Kidney capillary endothelial cell (primary cell): ENCODE results near the gene CMPK1.
"Not testable (repeated sequence)": the region's sequence is repeated elsewhere in the genome, so short reads cannot be mapped to it uniquely, and the experiment has no call there.

ENCODE experiments used
- DNase-seq: peaks from one replicate; pipeline ENCODE4 v3.0.0-alpha.2; 2018; ENCODE audit warnings: low spot score

Gene CMPK1, protein sequence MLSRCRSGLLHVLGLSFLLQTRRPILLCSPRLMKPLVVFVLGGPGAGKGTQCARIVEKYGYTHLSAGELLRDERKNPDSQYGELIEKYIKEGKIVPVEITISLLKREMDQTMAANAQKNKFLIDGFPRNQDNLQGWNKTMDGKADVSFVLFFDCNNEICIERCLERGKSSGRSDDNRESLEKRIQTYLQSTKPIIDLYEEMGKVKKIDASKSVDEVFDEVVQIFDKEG

DNA sequence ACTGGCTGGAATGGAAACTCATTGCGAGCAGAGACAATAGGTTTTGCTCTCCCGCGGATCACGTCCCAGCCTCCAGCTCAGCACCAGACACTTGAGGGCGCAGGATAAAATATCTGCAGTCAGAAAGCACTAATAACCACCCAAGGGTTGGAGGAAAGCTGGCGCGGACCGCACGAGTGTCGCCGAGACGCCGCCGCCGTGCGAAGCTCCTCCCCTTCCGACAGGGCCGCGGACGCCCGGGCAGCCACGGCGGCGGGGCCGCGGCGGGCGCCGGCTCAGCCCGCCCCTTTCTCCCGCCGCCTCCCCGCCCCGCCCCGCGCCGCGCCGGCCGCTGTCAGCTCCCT lies at the start of gene CMPK1:
TSS of gene CMPK1 (plus strand) at position 213 of the 344 bp plus-strand sequence. CDS start 156 bp downstream, outside the sequence.
- peak; percentile 86 for DNase-seq

- not testable (repeated sequence) for DNase-seq
Measured at GRCh38 chr1:47288116-47288515, 45.5 kb upstream of the CMPK1 start.

GRCh38 chr1:47294863-47295262 lies 38.7 kb upstream of the CMPK1 start:
- DNase-seq, result not testable (repeated sequence)

GRCh38 chr1:47295579-47295978 lies 38.0 kb upstream of the CMPK1 start:
- DNase-seq, result no peak

GRCh38 chr1:47298025-47298699 lies 35.4 kb upstream of the CMPK1 start:
- DNase-seq, result no peak

GRCh38 chr1:47302472-47302871 lies 31.1 kb upstream of the CMPK1 start:
- DNase-seq, result no peak

DNA sequence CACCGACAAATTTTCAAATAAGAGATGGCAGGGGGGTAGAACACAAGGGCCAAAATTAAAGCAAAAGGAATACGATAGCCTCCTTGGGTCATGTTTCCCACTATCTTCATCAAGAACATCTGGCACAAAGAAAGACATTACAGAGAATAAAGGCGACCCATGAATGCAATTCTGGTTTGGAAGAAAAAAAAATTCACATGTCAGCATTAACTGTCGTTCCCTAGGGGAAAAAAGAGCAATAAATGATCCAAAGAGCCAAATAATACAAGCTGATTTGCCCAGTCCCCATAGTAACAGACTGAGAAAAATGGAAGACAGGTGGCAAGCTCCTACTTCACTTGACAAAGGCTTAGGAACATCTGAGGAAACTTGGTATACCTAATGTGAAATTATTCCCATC lies 24.2 kb upstream of the CMPK1 start:
- no peak for DNase-seq

GRCh38 chr1:47313915-47314664 lies 19.5 kb upstream of the CMPK1 start, which contains the start of gene STIL:
Gene STIL, minus strand, starts transcription at chr1:47314147. Its CDS starts 3,828 bp downstream, at chr1:47310319.
- peak; percentile 99 for DNase-seq

DNA sequence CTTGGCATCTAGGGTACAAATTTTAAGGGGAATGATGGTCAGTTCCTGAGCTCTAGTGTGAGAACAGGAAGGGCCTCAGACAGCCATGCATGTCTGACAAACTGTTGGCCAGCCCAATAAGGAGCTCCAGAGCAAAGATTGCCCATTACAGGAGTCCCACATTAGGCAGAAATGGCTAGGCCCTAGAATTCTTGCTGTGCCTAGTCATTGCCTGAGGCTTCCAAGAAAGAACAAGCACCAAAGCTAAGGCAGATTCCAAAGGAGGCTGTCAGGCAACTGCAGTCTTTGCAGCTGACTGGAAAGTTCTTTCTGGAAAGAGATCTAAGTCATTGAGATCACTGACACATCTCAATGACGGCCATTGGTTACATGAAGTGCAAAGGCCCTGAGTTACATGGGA lies 15.7 kb upstream of the CMPK1 start:
- no peak for DNase-seq

DNA sequence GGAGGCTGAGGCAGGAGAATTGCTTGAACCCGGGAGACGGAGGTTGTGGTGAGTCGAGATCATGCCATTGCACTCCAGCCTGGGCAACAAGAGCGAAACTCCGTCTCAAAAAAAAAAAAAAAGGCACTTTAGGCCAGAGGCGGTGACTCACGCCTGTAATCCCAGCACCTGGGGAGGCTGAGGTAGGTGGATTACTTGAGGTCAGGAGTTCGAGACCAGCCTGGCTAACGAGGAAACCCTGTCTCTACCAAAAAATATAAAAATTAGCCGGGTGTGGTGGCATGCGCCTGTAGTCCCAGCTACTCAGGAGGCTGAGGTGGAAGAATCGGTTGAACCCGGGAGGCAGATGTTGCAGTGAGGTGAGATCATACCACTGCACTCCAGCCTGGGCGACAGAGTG lies 13.6 kb upstream of the CMPK1 start:
- not testable (repeated sequence) for DNase-seq

GRCh38 chr1:47323599-47324031 lies 10.0 kb upstream of the CMPK1 start:
- DNase-seq, result no peak

DNA sequence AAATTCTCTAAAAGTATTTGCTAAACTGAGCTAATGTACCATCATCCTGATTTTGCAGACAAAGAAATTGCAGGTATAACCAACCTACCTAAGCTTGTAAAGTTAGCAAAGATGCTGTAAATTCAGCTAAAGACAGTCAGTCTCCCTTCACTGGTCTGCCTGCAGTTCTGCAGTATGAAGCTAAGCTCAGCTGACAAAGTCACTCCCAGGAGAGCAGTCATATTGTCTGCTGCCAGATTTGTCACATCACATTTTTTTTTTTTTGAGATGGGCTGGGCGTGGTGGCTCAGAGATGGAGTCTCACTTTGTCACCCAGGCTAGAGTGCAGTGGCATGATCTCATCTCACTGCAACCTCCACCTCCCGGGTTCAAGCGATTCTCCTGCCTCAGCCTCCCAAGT lies 8.9 kb upstream of the CMPK1 start:
- no peak for DNase-seq

DNA sequence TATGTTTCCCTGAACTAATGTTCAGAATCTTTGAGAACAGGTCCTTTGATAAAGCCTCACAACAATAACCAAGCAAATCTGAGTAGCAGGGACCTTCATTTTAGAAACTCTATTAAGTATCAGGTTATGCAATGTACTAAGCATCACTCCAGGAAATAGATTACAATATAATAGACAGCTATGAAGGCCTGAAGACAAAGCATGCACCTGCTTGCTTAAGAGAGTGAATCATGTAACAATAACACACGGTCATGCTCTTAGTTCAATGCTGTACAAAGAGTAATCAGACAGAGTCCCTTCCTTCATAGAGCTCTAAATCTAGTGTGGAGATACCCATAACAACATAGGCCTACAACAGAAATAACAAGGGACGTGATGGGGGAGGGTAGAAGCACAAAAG lies 8.1 kb upstream of the CMPK1 start:
- DNase-seq, result no peak

- DNase-seq, result no peak
Measured at GRCh38 chr1:47326271-47326670, 7.3 kb upstream of the CMPK1 start.

DNA sequence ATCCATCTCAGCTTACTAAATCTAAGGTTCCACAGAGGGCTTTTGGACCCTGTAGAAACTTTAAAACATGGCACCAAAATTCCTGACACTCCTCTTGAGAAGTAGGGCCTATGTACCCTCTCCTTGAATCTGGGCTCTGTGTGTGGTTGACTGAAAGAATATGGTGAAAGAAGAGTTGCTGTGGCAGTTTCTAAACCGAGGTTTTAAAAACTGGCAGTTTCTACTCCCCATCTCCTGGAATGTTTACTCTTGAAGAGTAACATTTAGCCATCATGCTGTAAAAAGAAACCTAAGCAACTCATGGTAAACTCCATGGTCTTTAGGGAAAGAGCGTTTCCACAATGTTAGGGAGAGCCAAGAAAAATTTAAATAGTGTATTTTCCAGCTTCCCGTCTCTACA lies 4.6 kb upstream of the CMPK1 start:
- no peak for DNase-seq

GRCh38 chr1:47330212-47330611 lies 3.4 kb upstream of the CMPK1 start:
- no peak for DNase-seq

- no peak for DNase-seq
Measured at GRCh38 chr1:47331875-47332274, 1.7 kb upstream of the CMPK1 start.

- DNase-seq, result no peak
Measured at GRCh38 chr1:47332779-47333577, 612 bp upstream of the CMPK1 start.

GRCh38 chr1:47333922-47334764 lies 553 bp downstream of the CMPK1 start:
- peak; percentile 81 for DNase-seq

GRCh38 chr1:47334765-47335435 lies 1.3 kb downstream of the CMPK1 start:
- DNase-seq, result peak; percentile 26

GRCh38 chr1:47337350-47337749 lies 3.8 kb downstream of the CMPK1 start:
- no peak for DNase-seq
